ENCODE data around the gene JAM3. TPM values are rescaled to one million over a fixed set of nuclear protein-coding genes. Genes with fewer than 3 reads are reported as not detected.

The JAM3 gene
- total and polyA plus RNA-seq, 9 of the 15 experiments (the other 6 are each of a cell fraction or from before 2014, with no cell fraction given), result 0.22 to 0.76 (median 0.40) TPM

DNA sequence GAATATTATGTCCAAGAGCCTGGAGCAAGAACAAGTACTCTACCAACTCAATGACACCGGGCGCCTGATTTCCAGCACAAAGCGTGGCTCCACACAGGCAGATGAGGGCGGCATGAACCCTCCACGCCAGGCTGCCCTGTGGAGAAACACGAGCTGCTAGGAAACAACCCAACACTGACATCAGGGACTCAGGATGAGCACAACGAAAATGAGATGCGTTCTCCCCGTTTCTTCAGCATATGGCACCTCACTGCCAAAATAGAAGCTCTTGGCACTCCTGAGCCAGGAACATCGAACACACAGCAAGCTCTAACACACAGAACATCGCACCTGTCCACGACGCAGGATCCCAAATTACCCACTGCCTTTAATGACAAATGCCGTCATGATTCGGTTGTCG is 86.6 kb downstream of the JAM3 start:
- no peaks in the 10 kb centered on the region for H3K4me1 ChIP-seq (replicated peaks in 1 of 2; ENCODE audit: control insufficient read depth in 2 of 2, insufficient read depth in 2 of 2, low read length in 2 of 2)
- no peaks in the 10 kb centered on the region for H3K9me1 ChIP-seq (ENCODE audit: control insufficient read depth, insufficient read depth, low read length)
- POLR2A ChIA-PET, result interaction anchor here (0.8 kb wide), 1 partner anchor 10 kb away, joined by 6 read pairs; no protein-coding TSS in a partner anchor
- no peak overlapping the region for H3K9ac ChIP-seq (ENCODE audit: insufficient read depth in 1 of 2, low read depth in 2 of 2, low read length in 2 of 2)
- H3K27me3 ChIP-seq (ENCODE audit: control insufficient read depth in 2 of 2, insufficient read depth in 2 of 2, low read length in 2 of 2), result no peaks in the 10 kb centered on the region
- TF ChIP-seq, protein P1, sequence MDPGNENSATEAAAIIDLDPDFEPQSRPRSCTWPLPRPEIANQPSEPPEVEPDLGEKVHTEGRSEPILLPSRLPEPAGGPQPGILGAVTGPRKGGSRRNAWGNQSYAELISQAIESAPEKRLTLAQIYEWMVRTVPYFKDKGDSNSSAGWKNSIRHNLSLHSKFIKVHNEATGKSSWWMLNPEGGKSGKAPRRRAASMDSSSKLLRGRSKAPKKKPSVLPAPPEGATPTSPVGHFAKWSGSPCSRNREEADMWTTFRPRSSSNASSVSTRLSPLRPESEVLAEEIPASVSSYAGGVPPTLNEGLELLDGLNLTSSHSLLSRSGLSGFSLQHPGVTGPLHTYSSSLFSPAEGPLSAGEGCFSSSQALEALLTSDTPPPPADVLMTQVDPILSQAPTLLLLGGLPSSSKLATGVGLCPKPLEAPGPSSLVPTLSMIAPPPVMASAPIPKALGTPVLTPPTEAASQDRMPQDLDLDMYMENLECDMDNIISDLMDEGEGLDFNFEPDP (CRISPR knock-in tag; IDR thresholded peaks at IDR 0.05), result no peak
- no peak for TF ChIP-seq ZBTB17 (CRISPR knock-in tag; IDR thresholded peaks at IDR 0.05)
- no peaks in the 10 kb centered on the region for H3K79me2 ChIP-seq (ENCODE audit: control insufficient read depth, insufficient read depth, low read length)
- no peak overlapping the region for H2AFZ ChIP-seq (ENCODE audit: low read depth, low read length)
- FAIRE-seq, result no peak
- BruUV-seq (replicated peaks), result no TSS peak
- intact Hi-C loops (cut with micrococcal nuclease) (no loop called here), in situ Hi-C loops (cut with MboI) (no loop called here)
- ATAC-seq, result no peak
- no peak overlapping the region for H3K4me2 ChIP-seq (ENCODE audit: insufficient read depth, low read length)
- WGBS (ENCODE audit: insufficient coverage, low coverage, missing lambda C conversion rate), result 96% methylated on average over 15 of the region's 16 CpGs
- CTCF ChIA-PET (ENCODE audit: low intra/inter-chr PET ratio), result no interaction called here
- no peak for DNase-seq (ENCODE audit: extremely low read depth in 1 of 4, low spot score in 3 of 4)
- no peak overlapping the region for H3K27ac ChIP-seq (ENCODE audit: extremely low read depth, low read depth, low read length)
- H3K36me3 ChIP-seq (ENCODE audit: control insufficient read depth, insufficient read depth, low read length), result peaks cover 97% of the 10 kb centered on the region
- H4K20me1 ChIP-seq (replicated peaks; ENCODE audit: control insufficient read depth, insufficient read depth, low read length), result 0 out of 2 replicates have a peak, but pooled peaks cover 3% of the 10 kb centered on the region
- no peak overlapping the region for H3K4me3 ChIP-seq
- H3K9me3 ChIP-seq (replicated peaks; ENCODE audit: control insufficient read depth, insufficient read depth, low read depth, low read length), result no peaks in the 10 kb centered on the region

DNA sequence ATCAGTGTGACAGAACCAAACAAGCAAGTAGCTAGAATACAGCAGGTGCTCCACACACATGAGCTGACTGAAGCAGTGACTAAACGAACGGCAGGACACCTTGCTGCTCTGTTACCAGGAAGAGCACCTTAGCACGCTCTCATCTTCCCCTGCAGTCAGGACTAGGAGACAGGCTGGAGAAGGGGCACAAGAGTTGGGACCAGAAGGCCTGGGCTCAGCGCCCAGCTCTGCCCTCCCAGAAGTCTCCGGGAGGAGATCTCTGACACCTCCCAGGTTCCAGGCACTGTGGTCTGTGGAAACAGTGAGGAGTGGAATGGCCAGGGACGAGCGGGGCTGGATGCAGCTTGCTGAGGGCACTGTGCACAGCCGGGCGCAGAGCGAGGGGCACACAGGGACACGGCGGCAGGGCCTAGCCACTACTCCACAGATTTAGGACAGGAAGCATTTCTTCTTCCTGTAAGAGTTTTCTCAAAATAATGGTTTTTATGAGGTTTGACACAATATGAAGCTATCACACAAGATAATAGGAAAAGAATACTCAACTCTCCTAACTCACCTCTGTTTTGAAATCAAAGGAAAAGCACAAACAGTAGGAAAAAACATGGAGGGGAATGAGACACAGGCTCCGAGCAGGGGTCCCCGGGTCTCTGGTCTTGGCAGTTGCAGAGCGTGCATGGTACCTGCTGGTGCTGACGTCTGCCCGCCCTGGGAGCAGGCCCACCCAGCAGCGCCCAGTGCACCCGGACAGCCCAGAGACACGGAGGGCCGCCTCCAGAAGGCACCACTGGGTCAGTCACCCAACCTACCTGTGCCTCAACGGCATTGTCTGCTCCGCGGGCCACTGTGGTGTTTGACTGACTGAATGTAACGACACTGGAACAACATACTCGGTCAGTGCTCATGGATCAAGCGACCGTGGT is 87.3 kb downstream of the JAM3 start:
- no peak for ATAC-seq
- Histone ChIP-seq H3K4me2 (ENCODE audit: insufficient read depth, low read length) (no peak overlapping the region), H4K20me1 (replicated peaks; ENCODE audit: control insufficient read depth, insufficient read depth, low read length) (no peaks in the 10 kb centered on the region), H3K4me1 (replicated peaks in 1 of 2; ENCODE audit: control insufficient read depth in 2 of 2, insufficient read depth in 2 of 2, low read length in 2 of 2) (no peaks in the 10 kb centered on the region), H3K27ac (ENCODE audit: extremely low read depth, low read depth, low read length) (no peak overlapping the region), H3K9me1 (ENCODE audit: control insufficient read depth, insufficient read depth, low read length) (no peaks in the 10 kb centered on the region), H3K79me2 (ENCODE audit: control insufficient read depth, insufficient read depth, low read length) (no peaks in the 10 kb centered on the region), H3K9ac (ENCODE audit: insufficient read depth in 1 of 2, low read depth in 2 of 2, low read length in 2 of 2) (no peak overlapping the region), H3K36me3 (ENCODE audit: control insufficient read depth, insufficient read depth, low read length) (peaks cover 97% of the 10 kb centered on the region), H3K9me3 (replicated peaks; ENCODE audit: control insufficient read depth, insufficient read depth, low read depth, low read length) (no peaks in the 10 kb centered on the region), H3K27me3 (ENCODE audit: control insufficient read depth in 2 of 2, insufficient read depth in 2 of 2, low read length in 2 of 2) (no peaks in the 10 kb centered on the region), H2AFZ (ENCODE audit: low read depth, low read length) (no peak overlapping the region), H3K4me3 (no peak overlapping the region)
- no peak for DNase-seq (ENCODE audit: extremely low read depth in 1 of 4, low spot score in 3 of 4)
- in situ Hi-C loops (cut with MboI), result no loop called here
- CTCF ChIA-PET (ENCODE audit: low intra/inter-chr PET ratio), result no interaction called here
- POLR2A ChIA-PET, result no interaction called here
- FAIRE-seq, result no peak
- intact Hi-C loops (cut with micrococcal nuclease), result no loop called here
- no TSS peak for BruUV-seq (replicated peaks)
- WGBS (ENCODE audit: insufficient coverage, low coverage, missing lambda C conversion rate), result 96% methylated on average over 20 of the region's 28 CpGs
- no peak for TF ChIP-seq TCF15 (CRISPR knock-in tag; IDR thresholded peaks at IDR 0.05)
- no peak for TF ChIP-seq NFATC3 (IDR thresholded peaks at IDR 0.05)
- TF ChIP-seq LEF1 (IDR thresholded peaks at IDR 0.05), result no peak
- TF ChIP-seq TBL1XR1 (IDR thresholded peaks at IDR 0.05; ENCODE audit: low read length in 2 of 2), result no peak
- TF ChIP-seq GATAD2B (IDR thresholded peaks at IDR 0.05; ENCODE audit: borderline replicate concordance), result no peak
- TF ChIP-seq ZNF140 (CRISPR knock-in tag; IDR thresholded peaks at IDR 0.05), result no peak
- no peak for TF ChIP-seq COPS2 (conservative IDR thresholded peaks at IDR 0.05)
- no peak for TF ChIP-seq HES1 (IDR thresholded peaks at IDR 0.05; ENCODE audit: low read depth)
